Measurements from ENCODE around the gene FERD3L. TPM values are rescaled to one million over a fixed set of nuclear protein-coding genes. Genes with fewer than 3 reads are reported as not detected.
A peak's percentile ranks its signal among the peaks of the same experiment; 100 is the strongest.

FERD3L gene
- total RNA-seq, 4 donors from 2014 or later = not detected

DNA sequence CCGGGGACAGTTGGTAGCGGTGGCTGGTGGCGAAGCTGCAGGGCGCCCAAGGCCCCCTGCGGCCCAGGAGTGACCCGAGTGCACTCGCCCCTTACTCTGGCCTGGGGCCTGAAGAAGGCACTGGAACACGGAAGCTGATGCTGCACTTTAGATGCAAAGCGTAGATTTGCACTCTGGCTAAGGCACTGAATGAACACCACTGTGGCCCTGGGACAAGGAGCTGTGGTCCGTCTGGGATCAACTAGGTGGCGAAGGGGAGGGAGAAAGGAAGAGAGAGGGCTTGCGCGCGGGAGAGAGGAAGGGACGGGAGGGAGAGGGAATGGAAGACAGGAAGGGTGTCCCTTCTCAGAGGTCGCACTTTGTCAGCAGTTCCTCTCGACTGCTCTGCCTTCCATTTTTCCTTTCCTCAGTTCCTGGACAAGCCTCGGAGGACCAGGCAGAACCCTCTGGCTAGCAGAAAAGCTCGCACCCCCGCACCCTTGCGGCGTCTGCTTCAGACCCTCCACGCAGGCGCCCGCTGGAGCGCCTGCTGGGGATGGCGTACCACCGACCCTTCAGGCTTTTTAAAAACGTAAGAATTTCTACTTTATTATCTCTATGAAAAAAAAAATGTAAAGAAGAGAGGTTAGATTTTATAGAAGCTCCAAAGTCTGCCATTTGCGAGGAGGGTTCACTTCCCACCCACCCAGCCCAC, 1.2 kb downstream of the FERD3L start:
- H3K27me3 ChIP-seq = peaks cover 59% of the 10 kb centered on the region
- H3K4me1 ChIP-seq = peaks cover 0 to 21% (median 0%) of the 10 kb centered on the region in 3 donors
- H3K4me3 ChIP-seq = peak overlapping the region in 1 of 2 donors; percentile 35
- WGBS, 2 donors (ENCODE audit: low coverage in 1 of 2) = 6 to 12% methylated on average over 15 of the region's 30 CpGs
- no peaks in the 10 kb centered on the region for H3K36me3 ChIP-seq
- H3K9me3 ChIP-seq = no peaks in the 10 kb centered on the region
- TF ChIP-seq, protein P1, sequence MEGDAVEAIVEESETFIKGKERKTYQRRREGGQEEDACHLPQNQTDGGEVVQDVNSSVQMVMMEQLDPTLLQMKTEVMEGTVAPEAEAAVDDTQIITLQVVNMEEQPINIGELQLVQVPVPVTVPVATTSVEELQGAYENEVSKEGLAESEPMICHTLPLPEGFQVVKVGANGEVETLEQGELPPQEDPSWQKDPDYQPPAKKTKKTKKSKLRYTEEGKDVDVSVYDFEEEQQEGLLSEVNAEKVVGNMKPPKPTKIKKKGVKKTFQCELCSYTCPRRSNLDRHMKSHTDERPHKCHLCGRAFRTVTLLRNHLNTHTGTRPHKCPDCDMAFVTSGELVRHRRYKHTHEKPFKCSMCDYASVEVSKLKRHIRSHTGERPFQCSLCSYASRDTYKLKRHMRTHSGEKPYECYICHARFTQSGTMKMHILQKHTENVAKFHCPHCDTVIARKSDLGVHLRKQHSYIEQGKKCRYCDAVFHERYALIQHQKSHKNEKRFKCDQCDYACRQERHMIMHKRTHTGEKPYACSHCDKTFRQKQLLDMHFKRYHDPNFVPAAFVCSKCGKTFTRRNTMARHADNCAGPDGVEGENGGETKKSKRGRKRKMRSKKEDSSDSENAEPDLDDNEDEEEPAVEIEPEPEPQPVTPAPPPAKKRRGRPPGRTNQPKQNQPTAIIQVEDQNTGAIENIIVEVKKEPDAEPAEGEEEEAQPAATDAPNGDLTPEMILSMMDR (IDR thresholded peaks at IDR 0.05) = no peak
- TF ChIP-seq EP300 (IDR thresholded peaks at IDR 0.05) = no peak
- TF ChIP-seq POLR2AphosphoS5 (IDR thresholded peaks at IDR 0.05) = no peak
- no peak for TF ChIP-seq POLR2A (IDR thresholded peaks at IDR 0.05)
- peak; percentile 36 for ATAC-seq
- H3K27ac ChIP-seq = no peak overlapping the region

DNA sequence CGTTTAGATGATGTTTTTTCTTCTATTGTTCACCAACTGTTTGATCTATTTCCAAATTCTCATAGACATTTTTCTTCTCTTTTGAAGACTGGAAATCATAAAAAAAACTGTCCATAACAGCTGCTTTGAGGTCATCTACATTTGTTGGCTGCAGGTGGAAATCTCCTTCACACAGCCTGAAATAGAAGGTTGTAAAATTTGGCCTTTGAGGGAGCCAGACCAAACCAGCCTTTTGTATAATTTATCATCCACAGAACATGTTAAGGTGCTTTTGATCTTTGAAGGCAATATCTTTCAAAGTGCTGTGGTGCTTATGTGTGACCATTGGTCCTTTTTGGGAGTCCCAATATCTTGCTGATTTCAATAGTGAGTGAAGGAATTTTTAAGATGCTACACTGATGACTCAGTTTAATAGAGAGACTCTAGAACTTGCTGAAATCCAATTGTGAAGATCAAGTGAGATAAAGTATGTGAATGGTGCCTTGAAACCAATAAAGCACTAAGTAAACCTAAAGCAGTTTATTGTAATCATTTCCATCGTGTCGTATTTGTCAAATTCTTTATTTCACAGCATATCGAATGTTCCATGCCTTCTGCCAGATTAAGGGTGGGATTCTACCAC, 5.4 kb downstream of the FERD3L start:
- no peak overlapping the region for H3K4me3 ChIP-seq
- ATAC-seq = no peak
- TF ChIP-seq POLR2A (IDR thresholded peaks at IDR 0.05) (no peak), POLR2AphosphoS5 (IDR thresholded peaks at IDR 0.05) (no peak)
- 84 to 96% methylated on average over 4 of the region's 4 CpGs for WGBS, 2 donors (ENCODE audit: low coverage in 1 of 2)
- H3K9me3 ChIP-seq = no peaks in the 10 kb centered on the region
- H3K4me1 ChIP-seq = peaks cover 0 to 14% (median 0%) of the 10 kb centered on the region in 3 donors
- H3K36me3 ChIP-seq = no peaks in the 10 kb centered on the region
- peaks cover 27% of the 10 kb centered on the region for H3K27me3 ChIP-seq
- H3K27ac ChIP-seq = no peak overlapping the region

DNA sequence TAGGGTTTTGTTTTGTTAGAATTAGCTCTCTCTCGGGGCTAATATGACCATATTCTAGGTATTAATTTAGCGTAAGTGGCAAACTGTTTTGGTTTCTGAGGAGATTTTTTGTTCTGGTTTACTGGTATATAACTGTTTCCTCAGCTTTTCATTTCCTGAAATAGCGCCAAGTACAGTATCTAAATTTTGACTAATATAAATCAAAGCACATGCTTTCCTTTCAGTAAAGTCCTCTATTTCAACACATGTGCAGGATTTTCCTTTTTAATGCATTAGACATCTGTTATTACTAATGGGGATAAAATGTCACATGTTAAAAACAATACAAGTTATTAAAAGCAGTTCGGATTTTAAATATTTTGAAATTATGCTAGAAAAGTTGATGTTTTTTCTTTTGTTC, 11.3 kb downstream of the FERD3L start:
- WGBS, 2 donors (ENCODE audit: low coverage in 1 of 2) = 38 to 64% methylated on average over 4 of the region's 4 CpGs
- Histone ChIP-seq H3K4me1 (no peaks in the 10 kb centered on the region), H3K36me3 (no peaks in the 10 kb centered on the region), H3K27ac (no peak overlapping the region), H3K27me3 (peaks cover 12% of the 10 kb centered on the region), H3K9me3 (no peaks in the 10 kb centered on the region), H3K4me3 (no peak overlapping the region)
- TF ChIP-seq, protein P1 (IDR thresholded peaks at IDR 0.05) = no peak
- TF ChIP-seq POLR2AphosphoS5 (IDR thresholded peaks at IDR 0.05) (no peak), EP300 (IDR thresholded peaks at IDR 0.05) (no peak), POLR2A (IDR thresholded peaks at IDR 0.05) (no peak)
- ATAC-seq = no peak

DNA sequence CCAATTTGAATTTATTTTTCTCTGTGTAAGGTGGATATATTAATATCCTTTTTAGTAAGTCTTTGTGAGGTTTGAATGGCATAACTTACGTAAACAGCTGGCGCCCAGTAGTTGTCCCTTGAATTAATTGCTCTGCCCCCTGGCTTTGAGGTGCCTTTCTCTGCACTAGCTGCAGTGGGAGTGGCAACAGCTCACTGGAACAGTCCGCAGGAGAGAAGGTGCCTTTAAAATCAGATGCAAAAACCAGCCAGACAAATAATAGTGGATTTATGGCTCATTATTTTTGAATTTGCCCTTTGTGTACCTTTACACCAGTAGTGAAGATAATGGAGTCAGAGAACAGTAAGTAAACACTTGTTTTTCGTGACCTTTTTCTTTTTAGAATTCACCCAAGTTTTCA, 11.8 kb downstream of the FERD3L start:
- 54 to 59% methylated on average over 4 of the region's 4 CpGs for WGBS, 2 donors (ENCODE audit: low coverage in 1 of 2)
- peaks cover 12% of the 10 kb centered on the region for H3K27me3 ChIP-seq

DNA sequence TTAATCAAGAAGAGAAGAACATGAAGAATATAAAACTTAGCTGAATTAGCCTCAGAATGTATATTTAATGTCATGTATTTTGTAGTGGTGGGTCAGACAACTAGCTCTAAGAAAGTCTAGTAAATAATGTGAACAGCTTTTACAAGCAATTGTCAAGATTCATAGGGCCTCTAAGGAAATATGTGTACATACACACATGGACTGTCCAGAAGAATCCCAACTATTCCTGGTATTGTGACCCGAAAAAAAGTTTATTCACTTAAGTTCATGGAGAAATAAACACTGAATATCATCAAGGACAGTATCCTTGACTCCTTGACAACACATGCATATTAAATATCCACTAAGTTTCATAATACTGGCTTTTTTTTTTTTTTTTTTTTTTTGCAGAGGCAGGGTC, 16.4 kb downstream of the FERD3L start:
- Histone ChIP-seq H3K27ac (no peak overlapping the region), H3K9me3 (no peaks in the 10 kb centered on the region), H3K36me3 (no peaks in the 10 kb centered on the region), H3K4me1 (no peaks in the 10 kb centered on the region), H3K27me3 (peaks cover 19% of the 10 kb centered on the region), H3K4me3 (no peak overlapping the region)
- TF ChIP-seq POLR2AphosphoS5 (IDR thresholded peaks at IDR 0.05) (no peak), EP300 (IDR thresholded peaks at IDR 0.05) (no peak), POLR2A (IDR thresholded peaks at IDR 0.05) (no peak)
- TF ChIP-seq, protein P1 (IDR thresholded peaks at IDR 0.05) = no peak
- 74 to 83% methylated on average over 1 of the region's 1 CpG for WGBS, 2 donors (ENCODE audit: low coverage in 1 of 2)
- no peak for ATAC-seq

More for the DNA sequence above, 11.8 kb downstream of the FERD3L start:
- H3K27ac ChIP-seq = no peak overlapping the region
- no peak for ATAC-seq
- no peaks in the 10 kb centered on the region for H3K36me3 ChIP-seq
- no peaks in the 10 kb centered on the region for H3K4me1 ChIP-seq
- H3K4me3 ChIP-seq = no peak overlapping the region
- H3K9me3 ChIP-seq = no peaks in the 10 kb centered on the region
- TF ChIP-seq, protein P1 (IDR thresholded peaks at IDR 0.05) = no peak
- TF ChIP-seq EP300 (IDR thresholded peaks at IDR 0.05) (no peak), POLR2A (IDR thresholded peaks at IDR 0.05) (no peak), POLR2AphosphoS5 (IDR thresholded peaks at IDR 0.05) (no peak)

All from gastroesophageal sphincter (tissue), 4 donors.